Stomach (tissue), 4 donors: ENCODE data around the gene AVL9.

Experiments
- CTCF ChIP-seq, 7 experiments: fragments of 450-650 bp in 4 of 7; fragments of 200-600 bp in 3 of 7; sonication (generic) in 3 of 7; IDR thresholded peaks; one replicate each; pipeline ENCODE4 v1.5.1; 2016 to 2019; ENCODE audit warnings: antibody characterized with exemption in 7 of 7, control low read depth in 2 of 7, mild to moderate bottlenecking in 1 of 7
- POLR2A ChIP-seq, 4 donors: fragments of 450-650 bp; IDR thresholded peaks; one replicate each; pipeline ENCODE4 v1.6.1; 2016; ENCODE audit warnings: antibody characterized with exemption in 4 of 4, control low read depth in 2 of 4, mild to moderate bottlenecking in 1 of 4, moderate library complexity in 1 of 4
- POLR2AphosphoS5 ChIP-seq, 3 donors: sonication (generic); formaldehyde crosslinking; IDR thresholded peaks; one replicate each; pipeline ENCODE4 v1.6.1; 2016; ENCODE audit warnings: antibody characterized with exemption in 3 of 3

- TF ChIP-seq CTCF (IDR thresholded peaks at IDR 0.05) (no peak), POLR2A (IDR thresholded peaks at IDR 0.05) (no peak), POLR2AphosphoS5 (IDR thresholded peaks at IDR 0.05) (no peak)
Observed at GRCh38 chr7:32542595-32542994, 47.3 kb downstream of the AVL9 start.
